H9 (cell line): Measurements from ENCODE around the gene ITIH4. TPM values are rescaled to one million over a fixed set of nuclear protein-coding genes. Genes with fewer than 3 reads are reported as not detected.

Experiments
- DNase-seq: peaks from one replicate; pipeline ENCODE4 v3.0.0-alpha.2; 2017
- H2AFZ ChIP-seq: one replicate; pipeline ENCODE4 v1.6.1; 2013; ENCODE audit warnings: mild to moderate bottlenecking, low read length, control low read depth, moderate library complexity
- H2AK5ac ChIP-seq: 2 replicates; pipeline ENCODE4 v1.6.1; 2013; ENCODE audit warnings: low read length, control low read depth, mixed read lengths; ENCODE audit not compliant: insufficient read length
- H2BK120ac ChIP-seq: one replicate; pipeline ENCODE4 v1.6.1; 2013; ENCODE audit warnings: low read depth, mild to moderate bottlenecking, low read length, control low read depth, inconsistent platforms; ENCODE audit not compliant: poor library complexity, severe bottlenecking
- H2BK12ac ChIP-seq: 2 replicates; pipeline ENCODE4 v1.6.1; 2013; ENCODE audit warnings: low read length, control low read depth, mixed read lengths, low read depth; ENCODE audit not compliant: insufficient read length
- H2BK15ac ChIP-seq: 2 replicates; pipeline ENCODE4 v1.6.1; 2013; ENCODE audit warnings: low read depth, low read length, control low read depth
- H2BK20ac ChIP-seq: one replicate; pipeline ENCODE4 v1.6.1; 2013; ENCODE audit warnings: low read depth, mild to moderate bottlenecking, low read length, control low read depth, inconsistent platforms; ENCODE audit not compliant: poor library complexity, severe bottlenecking
- H2BK5ac ChIP-seq: 2 replicates; pipeline ENCODE4 v1.6.1; 2013; ENCODE audit warnings: low read length, control low read depth, mixed read lengths; ENCODE audit not compliant: insufficient read length
- H3K14ac ChIP-seq: 2 replicates; pipeline ENCODE4 v1.6.1; 2013; ENCODE audit warnings: low read length, control low read depth; ENCODE audit not compliant: insufficient read depth
- H3K18ac ChIP-seq: 2 replicates; pipeline ENCODE4 v1.6.1; 2013; ENCODE audit warnings: low read depth, mild to moderate bottlenecking, mixed read lengths, low read length, control low read depth; ENCODE audit not compliant: insufficient read length
- H3K23ac ChIP-seq: 2 replicates; pipeline ENCODE4 v1.6.1; 2013; ENCODE audit warnings: low read length, control low read depth, mixed read lengths, low read depth; ENCODE audit not compliant: insufficient read length
- H3K23me2 ChIP-seq: 2 replicates; pipeline ENCODE4 v1.6.1; 2013; ENCODE audit warnings: low read depth, mild to moderate bottlenecking, mixed read lengths, low read length, control low read depth; ENCODE audit not compliant: insufficient read length, poor library complexity, severe bottlenecking
- H3K27ac ChIP-seq: 2 replicates; pipeline ENCODE4 v1.5.1; 2013; ENCODE audit warnings: low read length, control low read depth, mixed read lengths, low read depth; ENCODE audit not compliant: insufficient read length
- H3K27me3 ChIP-seq: 2 replicates; pipeline ENCODE4 v1.6.1; 2013; ENCODE audit warnings: low read length, control low read depth, inconsistent platforms; ENCODE audit not compliant: insufficient read depth
- H3K4ac ChIP-seq: 2 replicates; pipeline ENCODE4 v1.6.1; 2013; ENCODE audit warnings: low read depth, mild to moderate bottlenecking, control low read depth, inconsistent platforms, low read length, moderate library complexity
- H3K4me1 ChIP-seq: 2 replicates; pipeline ENCODE4 v1.6.1; 2013; ENCODE audit warnings: low read length, control low read depth, inconsistent platforms; ENCODE audit not compliant: insufficient read depth
- H3K4me2 ChIP-seq: 2 replicates; pipeline ENCODE4 v1.6.1; 2013; ENCODE audit warnings: low read length, control low read depth, mixed read lengths; ENCODE audit not compliant: insufficient read length, insufficient read depth
- H3K56ac ChIP-seq: 2 replicates; pipeline ENCODE4 v1.6.1; 2013; ENCODE audit warnings: low read depth, mild to moderate bottlenecking, mixed read lengths, low read length, control low read depth; ENCODE audit not compliant: insufficient read length
- H3K79me1 ChIP-seq: 2 replicates; pipeline ENCODE4 v1.6.1; 2013; ENCODE audit warnings: low read depth, mild to moderate bottlenecking, moderate library complexity, low read length, control low read depth, inconsistent platforms; ENCODE audit not compliant: insufficient read depth, poor library complexity, severe bottlenecking
- H3K79me2 ChIP-seq: 2 replicates; pipeline ENCODE4 v1.6.1; 2013; ENCODE audit warnings: low read length, control low read depth, inconsistent platforms; ENCODE audit not compliant: insufficient read depth
- H3K9ac ChIP-seq: 2 replicates; pipeline ENCODE4 v1.6.1; 2013; ENCODE audit warnings: low read length, control low read depth, mixed read lengths; ENCODE audit not compliant: insufficient read length; ENCODE audit errors: extremely low read depth
- H3K9me3 ChIP-seq: one replicate; pipeline ENCODE4 v1.6.1; 2013; ENCODE audit warnings: low read depth, low read length, inconsistent platforms; ENCODE audit not compliant: control insufficient read depth
- H3T11ph ChIP-seq: one replicate; pipeline ENCODE4 v1.6.1; 2013; ENCODE audit warnings: mild to moderate bottlenecking, low read length, control low read depth, inconsistent platforms
- H4K20me1 ChIP-seq: one replicate; pipeline ENCODE4 v1.6.1; 2013; ENCODE audit not compliant: control insufficient read depth, insufficient read length, insufficient read depth
- H4K5ac ChIP-seq: 2 replicates; pipeline ENCODE4 v1.6.1; 2013; ENCODE audit warnings: low read depth, mild to moderate bottlenecking, mixed read lengths, low read length, control low read depth; ENCODE audit not compliant: insufficient read length
- H4K8ac ChIP-seq: replicated peaks from 2 replicates; pipeline ENCODE4 v1.6.1; 2013; ENCODE audit warnings: low read length, control low read depth, mixed read lengths, low read depth; ENCODE audit not compliant: insufficient read length
- H4K91ac ChIP-seq: 2 replicates; pipeline ENCODE4 v1.6.1; 2013; ENCODE audit warnings: low read depth, mild to moderate bottlenecking, moderate library complexity, mixed read lengths, low read length, control low read depth; ENCODE audit not compliant: insufficient read length
- H3K27ac Mint-ChIP-seq, 3 experiments: 2 replicates in 2 of 3; 3 replicates in 1 of 3; pipeline ENCODE4 v1.8.0; 2020 to 2021; ENCODE audit warnings: mixed read lengths in 3 of 3, mild to moderate bottlenecking in 1 of 3, moderate library complexity in 1 of 3
- H3K27me3 Mint-ChIP-seq: 2 replicates; pipeline ENCODE4 v1.8.0; 2021; ENCODE audit warnings: low read depth, mild to moderate bottlenecking, moderate library complexity, mixed read lengths
- H3K36me3 Mint-ChIP-seq, 3 experiments: 2 replicates in 2 of 3; 3 replicates in 1 of 3; pipeline ENCODE4 v1.8.0; 2020 to 2021; ENCODE audit warnings: low read depth in 3 of 3, mixed read lengths in 3 of 3; ENCODE audit not compliant: insufficient read depth in 1 of 3
- H3K4me1 Mint-ChIP-seq, 2 experiments: 2 replicates each; pipeline ENCODE4 v1.8.0; 2020; ENCODE audit warnings: mixed read lengths in 2 of 2
- H3K4me3 Mint-ChIP-seq, 2 experiments: 2 replicates in 1 of 2; 3 replicates in 1 of 2; pipeline ENCODE4 v1.8.0; 2020 to 2021; ENCODE audit warnings: mild to moderate bottlenecking in 2 of 2, mixed read lengths in 2 of 2, moderate library complexity in 1 of 2
- H3K9me3 Mint-ChIP-seq, 2 experiments: 2 replicates in 1 of 2; 3 replicates in 1 of 2; pipeline ENCODE4 v1.8.0; 2020; ENCODE audit warnings: mild to moderate bottlenecking in 2 of 2, mixed read lengths in 2 of 2, moderate library complexity in 1 of 2
- CTCF ChIP-seq: fragments of 200-600 bp; sonication (generic); conservative IDR thresholded peaks from 3 replicates; pipeline ENCODE4 v1.8.0; 2021; ENCODE audit warnings: antibody characterized with exemption, mild to moderate bottlenecking
- WGBS: extraction: QIAGEN DNeasy Blood & Tissue Kit; methylation state at CpG from one replicate; pipeline ENCODE4 v1.1.7; 2013; ENCODE audit warnings: missing lambda C conversion rate, low lambda C conversion rate, mixed read lengths; ENCODE audit not compliant: insufficient read length; ENCODE audit errors: extremely low coverage; 5-methylcytosine and 5-hydroxymethylcytosine counted together
- total RNA-seq: library from RNA; stranded (reverse); gene quantifications from 2 replicates; pipeline ENCODE4 v1.2.1, GENCODE V29; 2021

Gene ITIH4
- total RNA-seq, 1 experiment from 2014 or later: 3.0 TPM

GRCh38 chr3:52836471-52836845, 6.0 kb upstream of the ITIH4 start:
- H4K20me1 ChIP-seq: no peaks in the 10 kb centered on the region
- no peaks in the 10 kb centered on the region for H3K4me1 ChIP-seq
- H3K14ac ChIP-seq: no peak overlapping the region
- no peak overlapping the region for H3K56ac ChIP-seq
- H2AFZ ChIP-seq: no peak overlapping the region
- no peak overlapping the region for H3K9ac ChIP-seq
- Mint-ChIP-seq H3K4me3 (no peak overlapping the region), H3K4me1 (peaks cover 13 to 24% of the 10 kb centered on the region in 2 experiments), H3K36me3 (peaks cover 0 to 9% (median 0%) of the 10 kb centered on the region in 3 experiments; a peak in 3 of 7 replicates), H3K27me3 (no peaks in the 10 kb centered on the region), H3K9me3 (no peaks in the 10 kb centered on the region), H3K27ac (no peak overlapping the region)
- H4K91ac ChIP-seq: no peak overlapping the region
- no peak overlapping the region for H3K4ac ChIP-seq
- no peaks in the 10 kb centered on the region; the same call in 1 of the 2 replicates for H3K27me3 ChIP-seq
- WGBS: no CpG with 5 or more reads among the region's 5 CpGs
- no peak overlapping the region for H2AK5ac ChIP-seq
- no peak overlapping the region for H3K4me2 ChIP-seq
- H3K9me3 ChIP-seq: no peaks in the 10 kb centered on the region
- no peak overlapping the region for H3K23ac ChIP-seq
- no peak for TF ChIP-seq CTCF
- H4K8ac ChIP-seq: no peak overlapping the region
- H2BK20ac ChIP-seq: no peak overlapping the region
- no peak overlapping the region for H2BK5ac ChIP-seq
- no peaks in the 10 kb centered on the region for H3K23me2 ChIP-seq
- no peak overlapping the region for H3K18ac ChIP-seq
- H3T11ph ChIP-seq: no peak overlapping the region
- H4K5ac ChIP-seq: no peak overlapping the region
- no peak for DNase-seq
- H3K27ac ChIP-seq: no peak overlapping the region
- no peak overlapping the region for H2BK15ac ChIP-seq
- no peaks in the 10 kb centered on the region for H3K79me2 ChIP-seq
- H3K79me1 ChIP-seq: no peaks in the 10 kb centered on the region
- no peak overlapping the region for H2BK120ac ChIP-seq
- H2BK12ac ChIP-seq: no peak overlapping the region
